Activated CD8-positive, alpha-beta memory T cell treated with anti-CD3 and anti-CD28 coated beads for 36 hours (primary cell): ENCODE results near the gene SPX. TPM values are rescaled to one million over a fixed set of nuclear protein-coding genes. Genes with fewer than 3 reads are reported as not detected.

Source experiments
- CTCF ChIA-PET: fragments of 350-600 bp; sonication (Branson Sonifier 250); formaldehyde crosslinking; loops from one replicate; lab custom pipeline; 2021; ENCODE audit warnings: antibody characterized with exemption; lab: Charles Lee
- POLR2A ChIA-PET: fragments of 350-600 bp; sonication (Branson Sonifier 250); formaldehyde crosslinking; loops from one replicate; lab custom pipeline; 2021; ENCODE audit warnings: antibody characterized with exemption; lab: Charles Lee
- total RNA-seq, 2 experiments: library from RNA; stranded (reverse); gene quantifications; one replicate each; pipeline ENCODE4 v1.2.3, GENCODE V29; 2021

SPX gene
- total RNA-seq, 2 experiments from 2014 or later = 0.34 to 0.51 TPM

GRCh38 chr12:21566223-21566906, 40.3 kb downstream of the SPX start:
- ChIA-PET POLR2A (no interaction called here), CTCF (no interaction called here)

- ChIA-PET POLR2A (no interaction called here), CTCF (interaction anchor here (0.7 kb wide), 1 partner anchor 14 kb away, joined by 3 read pairs; no protein-coding TSS in a partner anchor)
These were observed 40.9 kb downstream of the SPX start for GRCh38 chr12:21566907-21567394.

- POLR2A ChIA-PET = no interaction called here
- CTCF ChIA-PET = interaction anchor here (1.4 kb wide), 1 partner anchor 35 kb away, joined by 3 read pairs; no protein-coding TSS in a partner anchor
These were observed 42.0 kb downstream of the SPX start for GRCh38 chr12:21568115-21568514.

GRCh38 chr12:21571046-21571445, 45.0 kb downstream of the SPX start:
- ChIA-PET POLR2A (no interaction called here), CTCF (no interaction called here)

- POLR2A ChIA-PET = no interaction called here
These were observed 47.8 kb downstream of the SPX start for GRCh38 chr12:21573733-21574358.

GRCh38 chr12:21576431-21576830, 50.3 kb downstream of the SPX start:
- ChIA-PET CTCF (no interaction called here), POLR2A (no interaction called here)

More at GRCh38 chr12:21573733-21574358, 47.8 kb downstream of the SPX start:
- CTCF ChIA-PET = no interaction called here

- CTCF ChIA-PET = no interaction called here
These were observed 51.4 kb downstream of the SPX start for GRCh38 chr12:21577516-21577915.

GRCh38 chr12:21580748-21581516, 54.8 kb downstream of the SPX start:
- CTCF ChIA-PET = interaction anchor here (0.6 kb wide), 1 partner anchor 14 kb away, joined by 3 read pairs; no protein-coding TSS in a partner anchor
- POLR2A ChIA-PET = no interaction called here

More at GRCh38 chr12:21577516-21577915, 51.4 kb downstream of the SPX start:
- POLR2A ChIA-PET = no interaction called here

Other genes with a start within 250 kb of the SPX start
- gene SLCO1A2, start 191.4 kb upstream of the SPX start, total RNA-seq = not detected
- gene IAPP, start 153.4 kb upstream of the SPX start, total RNA-seq = not detected
- gene PYROXD1, start 88.6 kb upstream of the SPX start, total RNA-seq = 10 to 100 TPM; 22.6 to 25.7 TPM
- gene RECQL, start 24.7 kb upstream of the SPX start, total RNA-seq = 10 to 100 TPM; 87.8 to 90.4 TPM
- 10 to 100 TPM; 43.0 to 46.3 TPM for gene GOLT1B, start 24.5 kb upstream of the SPX start, total RNA-seq
- not detected for gene GYS2, start 78.6 kb downstream of the SPX start, total RNA-seq
- 1,000 to 10,000 TPM; 1,753 to 1,754 TPM for gene LDHB, start 131.5 kb downstream of the SPX start, total RNA-seq
- not detected for gene KCNJ8, start 248.4 kb downstream of the SPX start, total RNA-seq